ENCODE data around the gene RTTN. TPM values are rescaled to one million over a fixed set of nuclear protein-coding genes. Genes with fewer than 3 reads are reported as not detected.

RTTN gene
- total RNA-seq, 1 experiment from 2014 or later: 64.7 TPM

DNA sequence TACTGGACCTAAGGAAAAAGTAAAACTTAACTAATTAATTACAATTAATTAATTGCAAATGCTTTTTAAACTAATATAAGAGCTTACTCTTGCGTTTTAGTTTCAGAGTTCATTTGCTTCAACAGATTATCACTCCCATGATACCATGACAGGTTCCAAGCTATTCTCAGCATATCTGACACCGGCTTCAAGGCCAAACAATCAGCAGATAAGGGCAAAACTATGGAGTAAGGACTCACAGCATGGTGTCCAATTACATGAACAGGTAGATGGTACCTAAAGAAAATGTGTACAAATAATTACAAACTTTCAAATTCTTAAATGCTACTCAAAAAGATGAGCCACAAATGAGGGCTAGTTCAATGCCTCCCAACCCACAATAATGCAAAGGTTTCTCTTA, 77.2 kb downstream of the RTTN start:
- CTCF ChIA-PET: interaction anchor here (0.6 to 1.3 kb wide), 2 partner anchors 44 to 326 kb away, joined by 3 to 4 read pairs; no protein-coding TSS in a partner anchor
- no TSS peak for BruUV-seq (replicated peaks)
- Mint-ChIP-seq H3K27me3 (ENCODE audit: insufficient read depth, unreplicated experiment) (no peaks in the 10 kb centered on the region), H3K4me3 (ENCODE audit: unreplicated experiment) (no peak overlapping the region), H3K36me3 (ENCODE audit: insufficient read depth, unreplicated experiment) (peaks cover 10% of the 10 kb centered on the region), H3K9me3 (ENCODE audit: unreplicated experiment) (no peaks in the 10 kb centered on the region), H3K27ac (ENCODE audit: low read depth, unreplicated experiment) (no peak overlapping the region), H3K4me1 (ENCODE audit: insufficient read depth, unreplicated experiment) (peaks cover 9% of the 10 kb centered on the region)
- TF ChIP-seq CTCF (IDR thresholded peaks at IDR 0.05; ENCODE audit: unreplicated experiment): no peak
- intact Hi-C loops (cut with micrococcal nuclease): no loop called here
- no peak for DNase-seq (ENCODE audit: unreplicated experiment)
- POLR2A ChIA-PET: no interaction called here

DNA sequence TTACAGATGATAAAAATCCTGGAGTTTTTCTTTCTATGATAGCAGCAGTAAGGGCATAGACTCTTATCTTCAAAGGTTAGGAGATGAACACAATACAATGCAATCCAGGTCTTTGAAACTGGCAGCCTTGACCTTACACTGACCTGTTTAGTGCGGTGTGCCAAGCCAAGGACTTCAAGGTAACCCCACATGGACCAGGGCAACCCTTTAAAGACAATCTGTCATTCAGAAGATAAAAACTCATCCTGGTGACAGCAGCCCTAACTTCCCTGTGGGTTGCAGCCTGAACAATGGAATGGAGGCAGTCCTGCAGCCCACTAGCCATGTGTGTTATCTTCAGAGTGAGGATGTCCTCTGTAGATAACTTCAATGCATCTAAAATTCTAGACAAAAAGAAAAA, 78.1 kb downstream of the RTTN start:
- no peaks in the 10 kb centered on the region for H3K9me3 Mint-ChIP-seq (ENCODE audit: unreplicated experiment)
- intact Hi-C loops (cut with micrococcal nuclease): no loop called here
- H3K27ac Mint-ChIP-seq (ENCODE audit: low read depth, unreplicated experiment): no peak overlapping the region
- H3K4me1 Mint-ChIP-seq (ENCODE audit: insufficient read depth, unreplicated experiment): no peaks in the 10 kb centered on the region
- H3K36me3 Mint-ChIP-seq (ENCODE audit: insufficient read depth, unreplicated experiment): peaks cover 11% of the 10 kb centered on the region
- DNase-seq (ENCODE audit: unreplicated experiment): no peak
- H3K4me3 Mint-ChIP-seq (ENCODE audit: unreplicated experiment): no peak overlapping the region
- ChIA-PET POLR2A (interaction anchor here (1.2 kb wide), 1 partner anchor 10 kb away, joined by 6 read pairs; no protein-coding TSS in a partner anchor), CTCF (no interaction called here)
- H3K27me3 Mint-ChIP-seq (ENCODE audit: insufficient read depth, unreplicated experiment): no peaks in the 10 kb centered on the region
- TF ChIP-seq CTCF (IDR thresholded peaks at IDR 0.05; ENCODE audit: unreplicated experiment): no peak
- BruUV-seq (replicated peaks): no TSS peak

- intact Hi-C loops (cut with micrococcal nuclease): no loop called here
- no peak for DNase-seq (ENCODE audit: unreplicated experiment)
- Mint-ChIP-seq H3K27ac (ENCODE audit: low read depth, unreplicated experiment) (no peak overlapping the region), H3K4me1 (ENCODE audit: insufficient read depth, unreplicated experiment) (no peaks in the 10 kb centered on the region), H3K4me3 (ENCODE audit: unreplicated experiment) (no peak overlapping the region), H3K36me3 (ENCODE audit: insufficient read depth, unreplicated experiment) (peaks cover 14% of the 10 kb centered on the region), H3K27me3 (ENCODE audit: insufficient read depth, unreplicated experiment) (no peaks in the 10 kb centered on the region), H3K9me3 (ENCODE audit: unreplicated experiment) (no peaks in the 10 kb centered on the region)
- no TSS peak for BruUV-seq (replicated peaks)
- ChIA-PET CTCF (interaction anchor here (0.8 kb wide), 1 partner anchor 17 kb away, joined by 5 read pairs; no protein-coding TSS in a partner anchor), POLR2A (interaction anchor here (1.2 kb wide), 1 partner anchor 10 kb away, joined by 6 read pairs; no protein-coding TSS in a partner anchor)
- TF ChIP-seq CTCF (IDR thresholded peaks at IDR 0.05; ENCODE audit: unreplicated experiment): no peak
Observed at GRCh38 chr18:70126832-70127231, 78.7 kb downstream of the RTTN start.

DNA sequence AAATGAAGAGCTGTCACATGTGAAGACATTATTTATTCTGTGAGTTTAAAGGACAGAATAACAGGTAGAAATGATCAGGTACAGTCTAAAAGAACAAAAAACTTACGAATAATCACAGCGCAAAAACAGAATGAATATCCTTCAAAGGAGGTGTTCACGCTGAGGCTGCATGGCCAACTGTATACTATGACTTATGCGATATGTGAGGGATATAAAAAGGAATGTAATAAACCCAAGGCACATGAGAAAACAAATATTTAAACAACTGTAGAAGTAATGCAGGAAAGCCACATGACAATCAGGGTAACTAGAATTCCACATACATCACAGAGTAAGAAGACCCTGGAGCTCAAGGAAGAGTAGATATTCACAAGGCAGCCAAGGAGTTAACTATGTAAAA, 81.3 kb downstream of the RTTN start:
- intact Hi-C loops (cut with micrococcal nuclease): no loop called here
- DNase-seq (ENCODE audit: unreplicated experiment): no peak
- H3K9me3 Mint-ChIP-seq (ENCODE audit: unreplicated experiment): no peaks in the 10 kb centered on the region
- H3K4me1 Mint-ChIP-seq (ENCODE audit: insufficient read depth, unreplicated experiment): no peaks in the 10 kb centered on the region
- CTCF ChIA-PET: interaction anchor here (0.7 kb wide), 2 partner anchors 1274 to 1742 kb away, joined by 3 to 5 read pairs; no protein-coding TSS in a partner anchor
- BruUV-seq (replicated peaks): no TSS peak
- no peak overlapping the region for H3K4me3 Mint-ChIP-seq (ENCODE audit: unreplicated experiment)
- TF ChIP-seq CTCF (IDR thresholded peaks at IDR 0.05; ENCODE audit: unreplicated experiment): no peak
- no peaks in the 10 kb centered on the region for H3K27me3 Mint-ChIP-seq (ENCODE audit: insufficient read depth, unreplicated experiment)
- POLR2A ChIA-PET: no interaction called here
- H3K27ac Mint-ChIP-seq (ENCODE audit: low read depth, unreplicated experiment): no peak overlapping the region
- peaks cover 23% of the 10 kb centered on the region for H3K36me3 Mint-ChIP-seq (ENCODE audit: insufficient read depth, unreplicated experiment)
